ENCODE measurements around the gene PALD1. TPM values are rescaled to one million over a fixed set of nuclear protein-coding genes. Genes with fewer than 3 reads are reported as not detected.
A peak's percentile ranks its signal among the peaks of the same experiment; 100 is the strongest.

Gene PALD1
- total RNA-seq (2014; rRNA removed; shearing (Covaris generic)), result not detected in 2 replicates

GRCh38 chr10:70478191-70479164 is at the start of gene PALD1:
TSS of gene PALD1 (plus strand) at chr10:70478767. CDS start at chr10:70525952, 47,185 bp downstream.
- no peak within 1 kb of the TSS for H3K27ac ChIP-seq
- DNase-seq (ENCODE audit: low read depth in 1 of 2, low spot score in 2 of 2), result no peak
- H3K36me3 ChIP-seq, result no peaks in the 10 kb centered on the region
- peaks cover 14% of the 10 kb centered on the region for H3K4me1 ChIP-seq (replicated peaks)
- peak within 1 kb of the TSS; percentile 31 for H3K4me3 ChIP-seq
- H3K27me3 ChIP-seq (replicated peaks), result peaks cover 53% of the 10 kb centered on the region
- no peaks in the 10 kb centered on the region for H3K9me3 ChIP-seq (replicated peaks)

DNA sequence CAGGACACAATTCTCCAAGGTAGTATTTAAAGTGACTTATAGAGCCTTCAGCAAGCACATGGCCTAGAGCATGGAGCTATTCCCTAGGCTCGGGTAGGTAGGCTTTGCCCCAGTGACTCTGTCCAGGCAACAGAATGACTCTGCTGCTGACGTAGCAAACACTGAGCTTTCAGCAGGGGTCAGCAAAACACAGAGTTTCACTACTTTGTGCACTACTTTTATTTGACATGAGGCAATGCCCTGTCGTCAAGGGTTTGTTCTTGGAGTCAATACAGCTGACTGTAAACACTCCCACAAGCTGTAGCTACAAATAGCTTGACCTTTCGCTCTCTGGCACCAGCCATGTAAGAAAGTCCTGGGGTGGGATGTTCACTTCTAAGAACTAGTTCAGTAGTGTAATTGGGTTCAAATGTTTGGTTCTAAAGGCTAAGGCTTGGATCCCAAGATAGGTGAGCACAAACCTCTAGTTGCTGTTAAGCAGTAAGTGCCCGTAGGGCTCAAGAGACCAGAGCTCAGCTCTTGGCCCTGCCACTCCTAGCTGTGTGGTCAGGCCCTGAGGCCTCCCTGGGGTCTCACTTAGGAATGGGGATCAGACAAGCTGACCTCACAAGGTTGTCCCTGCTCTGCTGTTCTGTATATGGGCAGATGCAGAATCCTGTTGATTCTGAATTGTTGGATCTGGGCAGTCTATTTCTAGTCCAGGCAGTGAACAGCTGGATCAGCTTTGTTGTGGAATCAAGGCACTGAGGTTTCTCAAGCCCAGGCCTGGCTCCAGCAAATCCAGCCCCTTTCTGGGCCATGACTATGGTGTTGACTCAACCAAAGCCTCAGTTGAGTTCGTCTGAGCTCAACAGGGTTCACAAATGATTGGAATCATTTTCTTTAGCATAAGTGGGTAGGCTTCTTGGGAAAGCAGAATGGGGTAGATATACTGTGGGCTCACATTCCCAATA is 47.8 kb upstream of the PALD1 start:
- no peak for DNase-seq (ENCODE audit: low read depth in 1 of 2, low spot score in 2 of 2)
- Histone ChIP-seq H3K27me3 (replicated peaks) (no peaks in the 10 kb centered on the region), H3K4me3 (no peak overlapping the region), H3K36me3 (peaks cover 46% of the 10 kb centered on the region), H3K27ac (no peak overlapping the region), H3K4me1 (replicated peaks) (no peaks in the 10 kb centered on the region), H3K9me3 (replicated peaks) (no peaks in the 10 kb centered on the region)

DNA sequence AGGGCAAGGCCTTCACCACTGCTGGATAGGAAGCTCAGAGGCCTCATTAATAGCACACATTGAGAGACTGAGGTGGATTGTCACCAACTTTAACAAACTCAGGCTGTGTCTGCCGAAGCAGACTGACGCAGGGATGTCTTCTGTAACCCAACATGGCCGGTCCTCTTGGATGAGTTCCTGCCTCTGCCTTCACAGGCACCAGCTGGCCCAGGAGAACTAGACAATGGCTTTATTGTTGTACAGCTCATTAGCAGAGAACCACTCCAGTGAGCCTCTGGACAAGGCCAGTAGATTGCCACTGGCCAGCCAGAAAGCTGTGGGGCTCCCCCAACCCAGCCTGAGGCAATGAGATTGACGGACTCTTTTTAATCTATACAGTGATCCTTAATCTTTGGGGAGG is 46.5 kb upstream of the PALD1 start:
- H3K27me3 ChIP-seq (replicated peaks), result no peaks in the 10 kb centered on the region
- H3K36me3 ChIP-seq, result peaks cover 33% of the 10 kb centered on the region
- no peak overlapping the region for H3K4me3 ChIP-seq
- H3K27ac ChIP-seq, result no peak overlapping the region
- no peaks in the 10 kb centered on the region for H3K4me1 ChIP-seq (replicated peaks)
- no peaks in the 10 kb centered on the region for H3K9me3 ChIP-seq (replicated peaks)
- DNase-seq (ENCODE audit: low read depth in 1 of 2, low spot score in 2 of 2), result no peak

GRCh38 chr10:70432561-70433263 is 45.9 kb upstream of the PALD1 start:
- H3K27ac ChIP-seq, result no peak overlapping the region
- no peaks in the 10 kb centered on the region for H3K9me3 ChIP-seq (replicated peaks)
- peaks cover 27% of the 10 kb centered on the region for H3K36me3 ChIP-seq
- H3K4me1 ChIP-seq (replicated peaks), result no peaks in the 10 kb centered on the region
- no peak for DNase-seq (ENCODE audit: low read depth in 1 of 2, low spot score in 2 of 2)
- H3K27me3 ChIP-seq (replicated peaks), result no peaks in the 10 kb centered on the region
- no peak overlapping the region for H3K4me3 ChIP-seq

DNA sequence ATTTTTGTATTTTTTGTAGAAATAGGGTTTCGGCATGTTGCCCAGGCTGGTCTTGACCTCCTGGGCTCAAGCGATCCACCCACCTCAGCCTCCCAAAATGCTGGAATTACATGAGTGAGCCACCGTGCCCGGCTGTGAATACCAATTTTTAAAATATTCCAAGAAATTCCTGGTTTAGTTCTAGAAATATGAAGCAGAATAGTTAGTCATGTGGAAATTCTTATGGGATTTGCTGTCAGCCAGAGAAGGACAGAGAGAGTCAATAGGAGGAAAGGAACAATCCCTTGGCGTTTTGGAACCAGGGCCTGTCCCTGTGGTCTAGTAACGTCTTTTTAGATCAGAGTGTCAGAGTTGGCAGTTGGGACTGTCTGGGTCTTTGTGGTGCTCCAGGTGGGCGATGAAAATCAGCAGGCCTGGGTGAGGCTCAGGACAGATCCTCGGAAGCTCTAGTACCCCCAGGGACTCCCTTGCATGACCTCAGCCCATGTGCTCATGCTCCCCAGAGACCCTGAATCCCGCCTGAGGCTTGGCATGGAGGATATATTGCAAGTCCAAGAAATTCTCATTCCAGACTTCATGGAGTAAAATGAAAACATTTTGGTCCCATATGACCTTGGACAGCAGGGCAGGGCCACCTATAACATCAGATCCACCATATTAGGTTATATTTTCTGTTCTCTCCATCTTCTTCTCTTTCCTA is 44.8 kb upstream of the PALD1 start:
- no peaks in the 10 kb centered on the region for H3K27me3 ChIP-seq (replicated peaks)
- no peak for DNase-seq (ENCODE audit: low read depth in 1 of 2, low spot score in 2 of 2)
- no peaks in the 10 kb centered on the region for H3K9me3 ChIP-seq (replicated peaks)
- H3K4me3 ChIP-seq, result no peak overlapping the region
- H3K4me1 ChIP-seq (replicated peaks), result no peaks in the 10 kb centered on the region
- H3K27ac ChIP-seq, result no peak overlapping the region
- peaks cover 22% of the 10 kb centered on the region for H3K36me3 ChIP-seq

DNA sequence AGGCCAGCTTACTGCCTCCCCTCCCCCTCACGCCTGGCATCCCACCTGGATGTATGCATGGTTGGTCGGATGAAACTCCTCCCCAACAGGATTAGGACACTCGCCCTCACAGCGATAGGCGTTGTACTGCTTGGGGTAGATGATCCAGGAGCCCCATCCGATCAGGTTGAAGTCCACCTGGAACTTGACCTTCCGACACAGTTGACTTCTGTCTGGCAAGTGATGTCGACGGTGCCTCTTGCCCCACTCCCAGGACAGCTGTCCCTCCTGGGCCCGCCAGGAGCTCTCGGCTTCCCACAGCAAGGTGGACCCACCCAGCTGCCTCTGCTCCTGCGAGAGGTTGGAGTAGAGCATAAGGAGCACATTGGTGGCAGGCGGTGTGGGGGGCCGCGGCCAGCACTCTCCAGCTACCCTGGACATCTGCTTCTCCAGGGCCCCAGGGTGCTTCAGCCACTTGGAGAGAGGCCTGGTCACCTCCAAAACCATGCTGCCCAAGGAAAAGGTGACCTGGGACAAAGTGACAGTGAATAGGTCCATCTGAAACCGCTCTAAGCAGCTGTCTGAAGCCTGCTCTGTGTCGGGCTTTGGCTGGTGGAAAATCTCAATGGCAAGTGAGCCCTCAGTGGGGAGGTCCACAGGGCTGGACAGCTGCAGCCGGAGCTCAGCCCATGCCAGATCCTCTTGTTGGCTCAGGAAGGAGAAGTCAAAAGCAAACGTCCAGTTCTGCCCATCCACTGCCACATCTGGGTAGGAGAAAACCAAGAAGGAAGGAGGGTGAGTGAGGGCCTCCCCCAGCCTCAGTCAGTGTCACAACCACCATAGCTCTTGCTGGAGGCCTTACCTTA is 43.1 kb upstream of the PALD1 start:
- Histone ChIP-seq H3K9me3 (replicated peaks) (no peaks in the 10 kb centered on the region), H3K4me3 (no peak overlapping the region), H3K36me3 (peaks cover 5% of the 10 kb centered on the region; the same call in 1 of the 2 replicates), H3K4me1 (replicated peaks) (no peaks in the 10 kb centered on the region), H3K27me3 (replicated peaks) (no peaks in the 10 kb centered on the region), H3K27ac (no peak overlapping the region)
- no peak for DNase-seq (ENCODE audit: low read depth in 1 of 2, low spot score in 2 of 2)

- Histone ChIP-seq H3K4me3 (no peak overlapping the region), H3K4me1 (replicated peaks) (no peaks in the 10 kb centered on the region), H3K27ac (no peak overlapping the region), H3K9me3 (replicated peaks) (no peaks in the 10 kb centered on the region), H3K27me3 (replicated peaks) (no peaks in the 10 kb centered on the region), H3K36me3 (no peaks in the 10 kb centered on the region)
- no peak for DNase-seq (ENCODE audit: low read depth in 1 of 2, low spot score in 2 of 2)
Measured at GRCh38 chr10:70437721-70438120, 40.8 kb upstream of the PALD1 start.

- no peak for DNase-seq (ENCODE audit: low read depth in 1 of 2, low spot score in 2 of 2)
- no peak overlapping the region for H3K27ac ChIP-seq
- no peaks in the 10 kb centered on the region for H3K36me3 ChIP-seq
- H3K27me3 ChIP-seq (replicated peaks), result no peaks in the 10 kb centered on the region
- no peak overlapping the region for H3K4me3 ChIP-seq
- H3K4me1 ChIP-seq (replicated peaks), result peaks cover 6% of the 10 kb centered on the region
- H3K9me3 ChIP-seq (replicated peaks), result no peaks in the 10 kb centered on the region
Measured at GRCh38 chr10:70440296-70441160, 38.0 kb upstream of the PALD1 start.

- H3K4me1 ChIP-seq (replicated peaks), result peaks cover 6% of the 10 kb centered on the region
- no peak within 1 kb of the TSS for H3K4me3 ChIP-seq
Measured at GRCh38 chr10:70441161-70441894, 37.2 kb upstream of the PALD1 start, which contains the start of gene NODAL. TSS of gene NODAL (minus strand) at chr10:70441681. CDS start at chr10:70441667, 14 bp downstream.

GRCh38 chr10:70441895-70442309 is 36.7 kb upstream of the PALD1 start:
- Histone ChIP-seq H3K4me3 (no peak overlapping the region), H3K36me3 (no peaks in the 10 kb centered on the region), H3K9me3 (replicated peaks) (no peaks in the 10 kb centered on the region), H3K27ac (no peak overlapping the region), H3K4me1 (replicated peaks) (peaks cover 6% of the 10 kb centered on the region), H3K27me3 (replicated peaks) (no peaks in the 10 kb centered on the region)
- no peak for DNase-seq (ENCODE audit: low read depth in 1 of 2, low spot score in 2 of 2)

More at GRCh38 chr10:70441161-70441894, 37.2 kb upstream of the PALD1 start, which contains the start of gene NODAL:
- Histone ChIP-seq H3K27ac (no peak within 1 kb of the TSS), H3K36me3 (no peaks in the 10 kb centered on the region), H3K9me3 (replicated peaks) (no peaks in the 10 kb centered on the region), H3K27me3 (replicated peaks) (no peaks in the 10 kb centered on the region)
- no peak for DNase-seq (ENCODE audit: low read depth in 1 of 2, low spot score in 2 of 2)

Data from SJSA1 (cell line).